SK-N-MC (cell line): ENCODE data around the gene IL17C.

Experiments used
- EZH2 ChIP-seq: fragments of 200-600 bp; sonication (generic); IDR thresholded peaks from one replicate; pipeline ENCODE4 v1.6.1; 2017; ENCODE audit warnings: antibody characterized with exemption
- FOXP2 ChIP-seq: optimal IDR thresholded peaks from 2 replicates; pipeline ENCODE3; 2011; ENCODE audit warnings: mild to moderate bottlenecking, moderate library complexity; ENCODE audit not compliant: insufficient read depth; ENCODE audit errors: extremely low read length, control extremely low read depth
- POLR2AphosphoS5 ChIP-seq: IDR thresholded peaks from 2 replicates; pipeline ENCODE4 v1.6.1; 2012; ENCODE audit warnings: mild to moderate bottlenecking, low read depth, low read length, borderline replicate concordance

DNA sequence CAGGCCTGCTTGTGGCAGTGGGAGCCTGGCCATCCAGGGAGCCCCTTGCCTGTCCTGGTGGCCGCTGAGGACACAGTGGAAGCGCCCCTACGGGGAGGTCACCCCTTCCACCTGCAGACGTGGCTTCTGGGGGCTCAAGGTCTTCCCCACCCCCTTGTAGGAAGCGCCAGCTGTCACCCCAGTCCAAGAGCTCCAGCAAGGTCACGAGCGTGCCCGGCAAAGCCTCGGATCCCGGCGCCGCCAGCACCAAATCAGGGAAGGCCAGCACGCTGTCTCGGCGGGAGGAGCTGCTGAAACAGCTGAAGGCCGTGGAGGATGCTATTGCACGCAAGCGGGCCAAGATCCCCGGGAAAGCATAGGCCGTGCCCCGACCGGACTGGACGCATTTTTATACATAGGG lies 7.4 kb upstream of the IL17C start:
- TF ChIP-seq EZH2: no peak
- TF ChIP-seq POLR2AphosphoS5: no peak
- TF ChIP-seq FOXP2: no peak
